ENCODE measurements around the gene SCIN.
"Not testable (repeated sequence)": the region's sequence is repeated elsewhere in the genome, so short reads cannot be mapped to it uniquely, and the experiment has no call there.

Gene SCIN

GRCh38 chr7:12570534-12571461 is at the start of gene SCIN:
Gene SCIN, plus strand, starts transcription at chr7:12570720. Its CDS starts 67 bp downstream, at chr7:12570787.
- in situ Hi-C loops (cut with HindIII; ENCODE audit: low sequenced_read_pairs): no loop called here

GRCh38 chr7:12524794-12525386 is 45.6 kb upstream of the SCIN start:
- in situ Hi-C loops (cut with HindIII; ENCODE audit: low sequenced_read_pairs): no loop called here

GRCh38 chr7:12526693-12527092 is 43.8 kb upstream of the SCIN start:
- in situ Hi-C loops (cut with HindIII; ENCODE audit: low sequenced_read_pairs): not testable (repeated sequence)

GRCh38 chr7:12527670-12528069 is 42.9 kb upstream of the SCIN start:
- in situ Hi-C loops (cut with HindIII; ENCODE audit: low sequenced_read_pairs): not testable (repeated sequence)

GRCh38 chr7:12529971-12530710 is 40.4 kb upstream of the SCIN start:
- in situ Hi-C loops (cut with HindIII; ENCODE audit: low sequenced_read_pairs): no loop called here

GRCh38 chr7:12531784-12532183 is 38.7 kb upstream of the SCIN start:
- in situ Hi-C loops (cut with HindIII; ENCODE audit: low sequenced_read_pairs): no loop called here

GRCh38 chr7:12534046-12534445 is 36.5 kb upstream of the SCIN start:
- in situ Hi-C loops (cut with HindIII; ENCODE audit: low sequenced_read_pairs): no loop called here

- in situ Hi-C loops (cut with HindIII; ENCODE audit: low sequenced_read_pairs): no loop called here
Measured at GRCh38 chr7:12539681-12540080, 30.8 kb upstream of the SCIN start.

- in situ Hi-C loops (cut with HindIII; ENCODE audit: low sequenced_read_pairs): no loop called here
Measured at GRCh38 chr7:12540850-12541249, 29.7 kb upstream of the SCIN start.

- in situ Hi-C loops (cut with HindIII; ENCODE audit: low sequenced_read_pairs): no loop called here
Measured at GRCh38 chr7:12543586-12543985, 26.9 kb upstream of the SCIN start.

- in situ Hi-C loops (cut with HindIII; ENCODE audit: low sequenced_read_pairs): no loop called here
Measured at GRCh38 chr7:12549106-12549505, 21.4 kb upstream of the SCIN start.

- in situ Hi-C loops (cut with HindIII; ENCODE audit: low sequenced_read_pairs): no loop called here
Measured at GRCh38 chr7:12550956-12551355, 19.6 kb upstream of the SCIN start.

GRCh38 chr7:12552876-12553275 is 17.6 kb upstream of the SCIN start:
- in situ Hi-C loops (cut with HindIII; ENCODE audit: low sequenced_read_pairs): no loop called here

GRCh38 chr7:12553416-12553815 is 17.1 kb upstream of the SCIN start:
- in situ Hi-C loops (cut with HindIII; ENCODE audit: low sequenced_read_pairs): no loop called here

GRCh38 chr7:12554351-12554750 is 16.2 kb upstream of the SCIN start:
- in situ Hi-C loops (cut with HindIII; ENCODE audit: low sequenced_read_pairs): no loop called here

- in situ Hi-C loops (cut with HindIII; ENCODE audit: low sequenced_read_pairs): no loop called here
Measured at GRCh38 chr7:12554872-12555271, 15.6 kb upstream of the SCIN start.

- in situ Hi-C loops (cut with HindIII; ENCODE audit: low sequenced_read_pairs): not testable (repeated sequence)
Measured at GRCh38 chr7:12555695-12556094, 14.8 kb upstream of the SCIN start.

GRCh38 chr7:12556139-12556792 is 14.3 kb upstream of the SCIN start:
- in situ Hi-C loops (cut with HindIII; ENCODE audit: low sequenced_read_pairs): not testable (repeated sequence)

- in situ Hi-C loops (cut with HindIII; ENCODE audit: low sequenced_read_pairs): no loop called here
Measured at GRCh38 chr7:12557282-12557681, 13.2 kb upstream of the SCIN start.

GRCh38 chr7:12564996-12565764 is 5.3 kb upstream of the SCIN start:
- in situ Hi-C loops (cut with HindIII; ENCODE audit: low sequenced_read_pairs): no loop called here
